H1 (cell line): Measurements from ENCODE around the gene CHPF. TPM values are rescaled to one million over a fixed set of nuclear protein-coding genes. Genes with fewer than 3 reads are reported as not detected.

Source experiments
- CTCF ChIA-PET: fragments of 300-600 bp; sonication (Branson Sonifier 250); formaldehyde crosslinking; loops from one replicate; lab custom pipeline; 2021; ENCODE audit not compliant: partially characterized antibody; lab: Charles Lee
- POLR2A ChIA-PET: fragments of 300-600 bp; sonication (Branson Sonifier 250); formaldehyde crosslinking; loops from one replicate; lab custom pipeline; 2021; ENCODE audit warnings: inconsistent platforms; ENCODE audit not compliant: partially characterized antibody; lab: Charles Lee
- DNase-seq, 2 experiments: peaks; one replicate each; pipeline versions ENCODE4 v3.0.0 to v3.0.0-alpha.2; 2010 to 2022; ENCODE audit warnings: low spot score in 2 of 2, low read depth in 1 of 2, mixed read lengths in 1 of 2
- FAIRE-seq: peaks from 2 replicates; lab custom pipeline; 2011; peaks lifted over from hg19 to GRCh38; lab: Jason Lieb, UNC
- H2AFZ ChIP-seq: 2 replicates; pipeline ENCODE4 v1.8.1; 2012; ENCODE audit warnings: low read length, inconsistent platforms
- H2AK5ac ChIP-seq: 2 replicates; pipeline ENCODE4 v1.6.1; 2013; ENCODE audit warnings: low read depth, low read length
- H2BK120ac ChIP-seq: replicated peaks from 2 replicates; pipeline ENCODE3; 2013; ENCODE audit warnings: low read depth, low read length, inconsistent platforms
- H2BK12ac ChIP-seq: 2 replicates; pipeline ENCODE4 v1.6.1; 2013; ENCODE audit warnings: low read depth, low read length
- H2BK15ac ChIP-seq: 2 replicates; pipeline ENCODE4 v1.6.1; 2013; ENCODE audit warnings: low read length
- H2BK20ac ChIP-seq: 2 replicates; pipeline ENCODE4 v1.6.1; 2013; ENCODE audit warnings: low read length
- H2BK5ac ChIP-seq: 2 replicates; pipeline ENCODE4 v1.6.1; 2013; ENCODE audit warnings: low read depth, low read length
- H3K14ac ChIP-seq: 2 replicates; pipeline ENCODE4 v1.6.1; 2013; ENCODE audit warnings: inconsistent platforms; ENCODE audit not compliant: insufficient read length
- H3K18ac ChIP-seq: 2 replicates; pipeline ENCODE4 v1.6.1; 2013; ENCODE audit warnings: low read length; ENCODE audit errors: extremely low read depth
- H3K23ac ChIP-seq: 2 replicates; pipeline ENCODE4 v1.6.1; 2013; ENCODE audit warnings: inconsistent platforms; ENCODE audit not compliant: insufficient read length
- H3K23me2 ChIP-seq: 2 replicates; pipeline ENCODE4 v1.6.1; 2013; ENCODE audit warnings: low read depth, low read length
- H3K27ac ChIP-seq: 2 replicates; pipeline ENCODE4 v1.6.1; 2011; ENCODE audit warnings: low read depth, low read length, inconsistent platforms
- H3K27me3 ChIP-seq, 4 experiments: replicated peaks in 1 of 4; 1 replicate in 1 of 4; 2 replicates in 3 of 4; pipeline versions ENCODE4 v1.6.1 to v1.8.1; 2011 to 2013; ENCODE audit warnings: low read length in 3 of 4, mild to moderate bottlenecking in 3 of 4, inconsistent platforms in 2 of 4, mixed read lengths in 2 of 4, moderate library complexity in 1 of 4; ENCODE audit not compliant: control insufficient read depth in 3 of 4, insufficient read depth in 3 of 4; ENCODE audit errors: extremely low read depth in 1 of 4
- H3K36me3 ChIP-seq, 4 experiments: 2 replicates each; pipeline versions ENCODE4 v1.6.1 to v1.8.1; 2011 to 2013; ENCODE audit warnings: mild to moderate bottlenecking in 4 of 4, low read length in 3 of 4, moderate library complexity in 2 of 4, control low read depth in 1 of 4, inconsistent platforms in 1 of 4; ENCODE audit not compliant: insufficient read depth in 4 of 4, control insufficient read depth in 2 of 4
- H3K4ac ChIP-seq: replicated peaks from 2 replicates; pipeline ENCODE3; 2013; ENCODE audit warnings: low read length, low read depth, mixed read lengths, inconsistent platforms; ENCODE audit not compliant: insufficient read length
- H3K4me1 ChIP-seq, 4 experiments: replicated peaks in 1 of 4; 1 replicate in 1 of 4; 2 replicates in 3 of 4; pipeline versions ENCODE4 v1.6.1 to v1.8.1; 2011 to 2013; ENCODE audit warnings: low read length in 3 of 4, inconsistent platforms in 2 of 4, mixed read lengths in 1 of 4; ENCODE audit not compliant: insufficient read depth in 4 of 4, control insufficient read depth in 3 of 4
- H3K4me2 ChIP-seq, 2 experiments: 2 replicates each; pipeline versions ENCODE4 v1.6.1 to v1.8.1; 2011 to 2013; ENCODE audit warnings: low read depth in 2 of 2, low read length in 2 of 2, control low read depth in 1 of 2, inconsistent platforms in 1 of 2, mild to moderate bottlenecking in 1 of 2; ENCODE audit not compliant: insufficient read depth in 1 of 2
- H3K4me3 ChIP-seq, 4 experiments: fragments of 200-600, 300-600 bp in 1 of 4; sonication (generic), shearing (Covaris generic), sonication (Bioruptor Twin) in 1 of 4; 2 replicates each; pipeline versions ENCODE4 v1.5.1 to v1.8.1; 2011 to 2016; ENCODE audit warnings: low read length in 4 of 4, low read depth in 3 of 4, control low read depth in 2 of 4, inconsistent platforms in 2 of 4, mild to moderate bottlenecking in 2 of 4, mixed read lengths in 1 of 4, moderate library complexity in 1 of 4; ENCODE audit not compliant: insufficient read depth in 2 of 4; ENCODE audit errors: extremely low read depth in 1 of 4
- H3K56ac ChIP-seq: replicated peaks from 2 replicates; pipeline ENCODE3; 2013; ENCODE audit warnings: low read depth, mild to moderate bottlenecking, mixed read lengths, low read length, inconsistent platforms; ENCODE audit not compliant: insufficient read length
- H3K79me1 ChIP-seq: 2 replicates; pipeline ENCODE4 v1.6.1; 2013; ENCODE audit warnings: low read depth, low read length, control low read depth
- H3K79me2 ChIP-seq, 2 experiments: 2 replicates each; pipeline versions ENCODE4 v1.6.1 to v1.8.1; 2012 to 2013; ENCODE audit warnings: low read length in 2 of 2, mild to moderate bottlenecking in 2 of 2, inconsistent platforms in 1 of 2; ENCODE audit not compliant: insufficient read depth in 2 of 2, control insufficient read depth in 1 of 2
- H3K9ac ChIP-seq, 4 experiments: replicated peaks in 1 of 4; 1 replicate in 1 of 4; 2 replicates in 3 of 4; pipeline versions ENCODE4 v1.6.1 to v1.8.1; 2011 to 2013; ENCODE audit warnings: low read depth in 3 of 4, low read length in 3 of 4, control low read depth in 2 of 4, mild to moderate bottlenecking in 2 of 4, moderate library complexity in 2 of 4, inconsistent platforms in 1 of 4; ENCODE audit errors: extremely low read depth in 1 of 4
- H3K9me3 ChIP-seq, 2 experiments: 2 replicates each; pipeline versions ENCODE4 v1.6.1 to v1.8.1; 2012 to 2013; ENCODE audit warnings: mild to moderate bottlenecking in 2 of 2, moderate library complexity in 2 of 2, control low read depth in 1 of 2, inconsistent platforms in 1 of 2, low read depth in 1 of 2, low read length in 1 of 2, mixed read lengths in 1 of 2; ENCODE audit not compliant: insufficient read depth in 2 of 2
- H4K20me1 ChIP-seq, 2 experiments: replicated peaks in 1 of 2; 2 replicates each; pipeline versions ENCODE3 to v1.8.1; 2011 to 2013; ENCODE audit warnings: inconsistent platforms in 2 of 2, low read length in 2 of 2, mild to moderate bottlenecking in 1 of 2; ENCODE audit not compliant: insufficient read depth in 2 of 2, control insufficient read depth in 1 of 2
- H4K5ac ChIP-seq: 2 replicates; pipeline ENCODE4 v1.6.1; 2013; ENCODE audit warnings: low read length, low read depth, mixed read lengths, inconsistent platforms; ENCODE audit not compliant: insufficient read length
- H4K8ac ChIP-seq: 2 replicates; pipeline ENCODE4 v1.8.0; 2013; ENCODE audit warnings: mild to moderate bottlenecking, moderate library complexity, low read length, inconsistent platforms; ENCODE audit not compliant: insufficient read depth; ENCODE audit errors: extremely low read depth
- H4K91ac ChIP-seq: replicated peaks from 2 replicates; pipeline ENCODE3; 2013; ENCODE audit warnings: low read length, mixed read lengths, inconsistent platforms; ENCODE audit not compliant: insufficient read length
- ASH2L ChIP-seq: fragments of 200-600, 300-600 bp; sonication (generic); IDR thresholded peaks from one replicate; pipeline ENCODE4 v1.7.1; 2017; ENCODE audit warnings: low read length
- E2F6 ChIP-seq: IDR thresholded peaks from 2 replicates; pipeline ENCODE4 v1.6.1; 2012; ENCODE audit warnings: inconsistent platforms
- EGR1 ChIP-seq: IDR thresholded peaks from 2 replicates; pipeline ENCODE4 v1.6.1; 2011; ENCODE audit warnings: low read depth, low read length, borderline replicate concordance
- EP300 ChIP-seq, 2 experiments: IDR thresholded peaks; 1 replicate in 1 of 2; 2 replicates in 1 of 2; pipeline ENCODE4 v1.6.1; 2011 to 2012; ENCODE audit warnings: low read depth in 2 of 2, low read length in 2 of 2, mild to moderate bottlenecking in 2 of 2, borderline replicate concordance in 1 of 2, inconsistent platforms in 1 of 2, moderate library complexity in 1 of 2
- HDAC6 ChIP-seq: IDR thresholded peaks from one replicate; pipeline ENCODE4 v1.7.1; 2012; ENCODE audit warnings: low read depth, mild to moderate bottlenecking, inconsistent platforms, low read length, moderate library complexity
- NANOG ChIP-seq: IDR thresholded peaks from 2 replicates; pipeline ENCODE4 v1.6.1; 2011; ENCODE audit warnings: low read length, low read depth, mild to moderate bottlenecking, inconsistent platforms; ENCODE audit not compliant: insufficient read depth, poor library complexity, severe bottlenecking
- SAP30 ChIP-seq: fragments of 300-600 bp; sonication (generic); IDR thresholded peaks from 2 replicates; pipeline ENCODE4 v1.7.1; 2012; ENCODE audit warnings: low read length, moderate library complexity, mild to moderate bottlenecking, inconsistent platforms; ENCODE audit not compliant: insufficient read depth, insufficient replicate concordance
- SIX5 ChIP-seq: IDR thresholded peaks from 2 replicates; pipeline ENCODE4 v1.6.1; 2011; ENCODE audit warnings: mild to moderate bottlenecking, low read depth, low read length
- SP2 ChIP-seq: IDR thresholded peaks from 2 replicates; pipeline ENCODE4 v1.6.1; 2012; ENCODE audit warnings: mild to moderate bottlenecking, low read length, inconsistent platforms
- SP4 ChIP-seq: IDR thresholded peaks from 2 replicates; pipeline ENCODE4 v1.6.1; 2012; ENCODE audit warnings: low read length, inconsistent platforms
- YY1 ChIP-seq: IDR thresholded peaks from 2 replicates; pipeline ENCODE4 v1.6.1; 2011; ENCODE audit warnings: low read depth, mild to moderate bottlenecking, low read length
- WGBS, 2 experiments: shearing (Covaris generic) in 1 of 2; methylation state at CpG; one replicate each; pipeline versions ENCODE4 v1.1.6 to v1.1.7; 2013 to 2015; ENCODE audit warnings: low lambda C conversion rate in 2 of 2, mixed read lengths in 2 of 2, inconsistent platforms in 1 of 2, low coverage in 1 of 2, missing lambda C conversion rate in 1 of 2; ENCODE audit not compliant: insufficient replicate concordance in 2 of 2, insufficient coverage in 1 of 2, insufficient read length in 1 of 2; ENCODE audit errors: extremely low coverage in 1 of 2, missing lambda C conversion rate in 1 of 2; 5-methylcytosine and 5-hydroxymethylcytosine counted together
- polyA plus RNA-seq, 7 experiments: library from polyadenylated mRNA; depleted of rRNA in 3 of 7; stranded (reverse) in 5 of 7; unstranded in 2 of 7; fragments of >200 nt in 5 of 7; fragments of 200-250 nt in 2 of 7; gene quantifications; 1 replicate in 5 of 7; 2 replicates in 1 of 7; 4 replicates in 1 of 7; pipeline versions ENCODE4 v1.2.1 to v1.2.3, GENCODE V29; 2011 to 2013; ENCODE audit warnings: missing spikeins in 2 of 7, mixed read lengths in 2 of 7
- total RNA-seq: library from RNA; stranded (reverse); fragmentation: NEBNext Ultra II Directional; extraction: Animal tissue kit (Norgen Biotek cat#: 25700); gene quantifications from 2 replicates; pipeline ENCODE4 v1.2.1, GENCODE V29; 2021

Gene CHPF
- total and polyA plus RNA-seq, 2 of the 8 experiments (the other 6 are each of a cell fraction or from before 2014, with no cell fraction given): 62.9 to 67.3 TPM

DNA sequence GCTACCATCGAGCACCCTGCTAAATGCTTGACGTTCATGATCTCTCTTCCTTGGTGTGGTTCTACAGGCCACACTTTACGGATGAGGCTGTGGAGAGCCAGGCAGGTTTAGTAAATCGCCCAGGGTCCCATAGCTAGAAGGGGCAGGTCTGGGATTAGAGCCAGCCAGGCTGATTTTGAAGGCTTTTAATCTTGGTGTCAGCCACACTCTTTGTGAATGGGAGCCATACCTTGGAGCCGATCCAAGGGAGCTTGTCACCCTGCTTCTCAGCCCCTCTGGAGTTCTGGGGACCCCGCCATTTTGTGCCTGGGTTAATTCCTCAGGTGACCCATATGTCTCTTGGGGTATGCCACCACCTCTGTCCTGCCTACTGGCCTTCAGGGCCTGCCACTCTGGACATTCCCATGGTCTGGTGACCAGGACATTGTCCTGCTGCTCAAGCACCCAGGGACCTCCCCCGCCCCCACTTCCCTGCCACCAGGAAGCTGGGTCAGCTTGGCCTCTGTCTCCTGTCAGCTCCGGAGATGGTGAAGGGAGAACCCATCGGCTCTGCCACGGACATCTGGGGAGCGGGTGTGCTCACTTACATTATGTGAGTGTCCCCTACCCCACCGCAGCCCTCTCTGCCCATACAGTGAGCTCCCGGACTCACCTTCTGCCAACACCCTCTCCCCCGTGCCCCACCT is 52.2 kb downstream of the CHPF start:
- H3K23ac ChIP-seq: no peak overlapping the region
- TF ChIP-seq SP4 (no peak), SIX5 (no peak), NANOG (no peak), EP300 (IDR thresholded peaks at IDR 0.05; ENCODE audit: borderline replicate concordance in 1 of 2, low read depth in 2 of 2, low read length in 2 of 2) (no peak), SP2 (no peak), E2F6 (no peak), HDAC6 (no peak), ASH2L (no peak), YY1 (no peak), SAP30 (no peak), EGR1 (no peak)
- no peaks in the 10 kb centered on the region for H3K79me1 ChIP-seq
- peak overlapping the region; percentile 14; the same call in 1 of the 2 replicates for H2BK12ac ChIP-seq
- DNase-seq (no peak), FAIRE-seq (no peak)
- no peaks in the 10 kb centered on the region for H3K36me3 ChIP-seq
- WGBS, 2 experiments: 84% methylated on average over 14 of the region's 14 CpGs; no CpG with 5 or more reads in 1 of the 2 experiments
- no peak overlapping the region for H3K4ac ChIP-seq
- ChIA-PET CTCF (interaction anchor here (1.0 to 113.1 kb wide), 8 partner anchors 2 to 198 kb away, joined by 3 to 7248 read pairs (median 6); partner anchors contain the start of genes ASIC4, CHPF, DES and GMPPA), POLR2A (interaction anchor here (0.6 to 19.9 kb wide), 11 partner anchors 7 to 102 kb away, joined by 3 to 216 read pairs (median 5); partner anchors contain the start of genes ASIC4 and GMPPA)
- peaks cover 0 to 27% (median 19%) of the 10 kb centered on the region in 4 experiments; a peak in 6 of 7 replicates for H3K4me1 ChIP-seq
- H3K56ac ChIP-seq: no peak overlapping the region
- H3K4me2 ChIP-seq: no peak overlapping the region
- no peaks in the 10 kb centered on the region for H4K20me1 ChIP-seq
- no peaks in the 10 kb centered on the region for H3K9me3 ChIP-seq
- no peak overlapping the region for H3K9ac ChIP-seq
- H2BK5ac ChIP-seq: no peak overlapping the region
- H2AK5ac ChIP-seq: no peak overlapping the region
- no peak overlapping the region for H4K5ac ChIP-seq
- no peak overlapping the region for H4K8ac ChIP-seq
- no peak overlapping the region; the same call in 1 of the 2 replicates for H2BK15ac ChIP-seq
- peaks cover 8 to 32% (median 21%) of the 10 kb centered on the region in 4 experiments for H3K27me3 ChIP-seq
- H2BK120ac ChIP-seq: no peak overlapping the region
- H3K79me2 ChIP-seq: no peaks in the 10 kb centered on the region
- no peak overlapping the region for H4K91ac ChIP-seq
- no peak overlapping the region for H3K27ac ChIP-seq
- H2BK20ac ChIP-seq: no peak overlapping the region
- H3K14ac ChIP-seq: no peak overlapping the region
- H3K18ac ChIP-seq: no peak overlapping the region
- H3K23me2 ChIP-seq: peaks cover under 1% of the 10 kb centered on the region; the same call in 1 of the 2 replicates
- H3K4me3 ChIP-seq: no peak overlapping the region
- H2AFZ ChIP-seq: no peak overlapping the region
